Measurements from ENCODE around the gene UBASH3A.
"Not testable (repeated sequence)": the region's sequence is repeated elsewhere in the genome, so short reads cannot be mapped to it uniquely, and the experiment has no call there.

The UBASH3A gene

DNA sequence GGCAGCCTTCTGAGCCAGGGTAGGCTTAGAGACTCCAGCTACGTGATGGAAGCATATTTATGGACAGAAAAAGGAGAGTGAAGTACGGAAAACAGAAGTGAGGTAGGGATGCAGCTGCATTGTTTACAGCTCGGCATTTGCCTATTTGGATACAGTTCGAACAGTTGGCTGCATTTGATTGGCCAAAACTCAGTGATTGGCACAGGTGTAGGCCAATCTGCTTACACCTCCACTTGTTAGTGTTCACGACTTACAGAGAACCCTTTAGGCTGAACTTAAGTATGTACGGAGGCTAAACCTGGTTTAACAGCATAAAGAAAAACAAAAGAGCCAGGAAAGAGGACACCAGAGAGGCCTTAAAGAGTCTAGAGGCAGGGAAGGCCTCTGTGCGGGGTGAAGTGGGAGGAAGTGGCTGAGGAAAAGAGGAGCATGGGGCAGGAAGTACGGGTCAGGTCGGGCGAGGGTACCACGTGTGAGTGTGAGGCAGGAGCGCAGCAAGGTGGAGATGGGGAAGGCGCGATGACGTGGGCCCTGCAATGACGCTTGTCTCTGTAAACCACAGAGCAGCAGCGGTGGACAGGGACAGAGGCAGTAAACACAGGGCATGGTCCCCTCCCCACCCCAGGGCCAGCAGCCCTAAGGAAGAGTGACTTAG is 60.3 kb downstream of the UBASH3A start:
- in situ Hi-C loops (cut with MboI; ENCODE audit: low sequenced_read_pairs), result no loop called here

DNA sequence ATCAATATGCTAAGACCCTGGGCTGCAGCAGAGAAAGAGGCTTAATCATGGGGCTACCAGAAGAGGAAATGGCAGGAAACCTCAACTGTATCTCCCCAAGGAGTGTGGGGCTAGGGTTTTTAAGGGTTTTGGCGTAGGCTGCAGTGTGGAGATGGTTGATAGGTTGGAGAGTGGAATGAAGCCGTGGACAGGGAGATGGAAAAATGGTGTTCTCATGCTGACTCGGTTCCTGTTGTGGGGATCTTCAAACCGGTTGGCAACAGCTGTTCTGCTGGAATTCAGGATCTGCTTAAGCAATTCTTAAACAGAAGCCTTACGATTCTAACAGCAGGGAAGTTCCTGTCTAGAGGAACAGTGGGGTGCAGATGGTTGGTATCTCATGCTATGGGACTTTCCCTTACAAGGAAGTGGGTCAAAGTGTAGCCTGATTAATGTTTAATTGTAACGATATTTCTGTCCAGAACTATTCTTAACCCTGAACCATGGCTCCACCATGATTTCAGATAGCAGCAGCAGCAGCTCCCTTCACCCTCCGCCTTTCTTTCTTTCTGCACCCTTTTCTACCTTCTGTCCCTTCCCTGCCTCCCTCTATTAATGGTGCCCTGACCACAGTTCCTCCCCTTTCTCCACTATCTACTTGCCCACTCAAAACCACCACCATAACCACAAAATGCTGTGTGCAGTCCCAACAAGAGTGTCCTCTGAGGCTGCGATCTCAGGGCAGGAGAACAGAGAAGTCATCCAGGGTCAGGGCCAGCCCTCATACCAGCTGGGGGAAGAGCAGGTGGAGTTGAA is 61.5 kb downstream of the UBASH3A start:
- in situ Hi-C loops (cut with MboI; ENCODE audit: low sequenced_read_pairs), result no loop called here

DNA sequence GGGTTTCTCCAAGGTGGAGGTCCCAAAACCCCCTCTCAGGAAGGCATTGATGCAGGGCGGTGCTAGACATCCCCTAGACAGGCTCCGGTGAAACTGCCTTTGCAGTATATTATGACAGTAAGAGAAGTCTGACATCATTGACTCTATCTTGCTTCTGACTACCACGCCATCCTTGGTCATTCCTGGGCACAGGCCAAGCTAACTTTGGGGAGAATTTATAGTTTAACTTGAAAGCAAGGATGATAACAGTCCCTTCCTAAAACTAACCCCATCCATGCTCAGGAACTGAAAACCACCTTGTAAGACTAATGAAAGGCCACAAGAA is 62.1 kb downstream of the UBASH3A start:
- in situ Hi-C loops (cut with MboI; ENCODE audit: low sequenced_read_pairs), result no loop called here

GRCh38 chr21:42466700-42467099 is 63.0 kb downstream of the UBASH3A start:
- in situ Hi-C loops (cut with MboI; ENCODE audit: low sequenced_read_pairs), result no loop called here

DNA sequence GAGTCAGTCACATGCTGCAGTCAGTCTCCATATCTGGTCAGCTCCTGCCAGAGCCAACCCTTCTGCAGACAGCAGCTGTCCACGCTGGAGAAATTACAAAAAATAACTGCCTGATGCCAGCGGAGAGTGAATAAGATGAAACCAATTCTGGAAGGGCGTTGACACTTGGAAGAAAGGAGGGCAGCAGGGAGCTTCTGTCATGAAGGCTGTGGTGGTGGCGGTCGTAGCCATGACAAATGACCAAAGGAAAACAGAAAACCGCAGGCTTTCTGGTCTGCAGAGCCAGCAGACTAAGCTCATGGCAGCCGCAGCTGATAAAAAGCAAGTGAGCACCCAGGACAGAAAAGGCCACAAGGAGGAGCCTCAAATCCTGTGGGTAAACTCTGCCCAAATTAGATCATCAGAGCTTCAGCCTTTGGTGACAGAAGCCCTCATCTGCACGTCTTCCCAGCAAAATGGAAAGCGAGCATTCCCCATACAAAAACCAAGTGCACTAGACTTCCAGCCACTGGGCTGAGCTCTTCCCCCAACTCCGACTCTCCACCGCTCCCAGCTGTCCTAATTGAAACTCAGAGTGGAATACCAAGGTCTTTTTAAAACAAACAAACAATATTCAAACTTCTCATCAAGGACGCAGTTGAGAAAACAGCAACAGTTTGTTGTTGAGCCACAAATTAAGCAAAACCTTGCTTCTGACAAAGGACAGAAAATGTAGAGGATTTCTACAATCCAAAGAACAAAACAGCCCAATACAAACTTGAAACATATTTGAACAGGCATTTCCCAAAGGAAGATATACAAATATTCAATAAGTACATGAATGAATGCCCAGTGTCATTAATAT is 63.7 kb downstream of the UBASH3A start:
- in situ Hi-C loops (cut with MboI; ENCODE audit: low sequenced_read_pairs), result no loop called here

GRCh38 chr21:42468491-42469131 is 64.9 kb downstream of the UBASH3A start:
- in situ Hi-C loops (cut with MboI; ENCODE audit: low sequenced_read_pairs), result no loop called here

GRCh38 chr21:42469272-42469671 is 65.6 kb downstream of the UBASH3A start:
- in situ Hi-C loops (cut with MboI; ENCODE audit: low sequenced_read_pairs), result no loop called here

GRCh38 chr21:42469726-42470125 is 66.0 kb downstream of the UBASH3A start:
- in situ Hi-C loops (cut with MboI; ENCODE audit: low sequenced_read_pairs), result not testable (repeated sequence)

DNA sequence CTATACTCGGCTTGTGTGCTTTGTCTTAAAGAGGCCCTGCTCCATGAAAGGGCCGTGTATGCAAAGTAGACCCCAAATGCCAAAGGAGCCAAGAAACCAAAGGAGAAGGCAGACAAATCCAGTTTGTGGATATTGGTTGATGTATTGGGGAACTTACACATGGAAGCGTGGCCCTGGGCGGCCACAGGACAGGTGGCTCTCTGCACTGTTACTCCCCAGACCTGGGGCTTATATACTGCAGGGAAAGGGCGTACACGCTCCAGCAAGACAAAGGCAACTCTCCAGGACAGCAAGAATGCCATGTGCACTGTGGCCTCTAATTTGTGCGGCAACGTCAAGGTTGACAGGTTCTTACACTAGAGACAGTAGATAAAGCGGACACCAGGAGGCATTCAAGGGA is 67.5 kb downstream of the UBASH3A start:
- in situ Hi-C loops (cut with MboI; ENCODE audit: low sequenced_read_pairs), result no loop called here

DNA sequence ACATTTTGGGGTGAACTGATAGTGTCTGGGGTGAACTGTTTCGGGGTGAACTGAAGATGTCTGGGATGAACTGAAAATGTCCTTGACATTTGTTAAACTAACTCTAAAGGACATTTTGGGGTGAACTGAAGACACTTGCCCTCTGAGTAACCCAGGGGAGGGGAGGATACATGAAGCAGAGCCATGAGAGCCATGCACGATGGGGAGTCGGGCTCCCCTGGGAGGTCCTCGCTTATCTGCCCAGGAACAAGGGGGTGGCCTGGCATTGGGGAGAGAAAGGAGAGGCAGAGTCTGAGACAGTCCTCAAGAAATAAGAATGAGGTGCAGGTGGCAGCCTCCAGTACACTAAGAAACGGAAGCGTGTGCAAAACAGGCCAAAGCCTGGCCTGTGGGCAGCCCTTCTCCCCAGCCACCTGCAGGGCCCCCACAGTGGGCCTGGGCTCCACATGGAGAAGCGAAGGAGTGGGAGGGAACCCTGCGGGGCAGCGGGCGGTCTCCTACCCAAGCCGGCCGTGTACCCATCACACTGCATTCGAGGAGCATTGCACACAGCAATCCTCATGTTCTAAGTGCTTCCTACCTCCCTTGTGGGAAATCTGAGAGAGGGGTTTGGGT is 68.1 kb downstream of the UBASH3A start:
- in situ Hi-C loops (cut with MboI; ENCODE audit: low sequenced_read_pairs), result no loop called here

DNA sequence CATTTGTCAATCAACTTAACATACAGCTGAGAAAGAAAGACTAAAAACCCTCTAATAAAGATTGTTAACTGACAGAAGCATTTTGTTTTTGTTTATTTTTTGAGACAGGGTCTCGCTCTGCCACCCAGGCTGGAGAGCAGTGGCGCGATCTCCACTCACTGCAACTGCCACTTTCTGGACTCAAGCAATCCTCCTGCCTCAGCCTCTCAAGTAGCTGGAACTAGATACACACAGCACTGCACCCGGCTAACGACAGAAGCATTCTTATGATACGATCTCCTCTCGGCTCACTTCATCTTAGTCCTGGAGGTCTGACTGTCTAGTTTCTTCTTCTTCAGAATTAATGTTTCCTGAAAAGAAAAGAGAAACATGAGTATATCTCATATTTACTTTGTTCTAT is 68.8 kb downstream of the UBASH3A start:
- in situ Hi-C loops (cut with MboI; ENCODE audit: low sequenced_read_pairs), result no loop called here

DNA sequence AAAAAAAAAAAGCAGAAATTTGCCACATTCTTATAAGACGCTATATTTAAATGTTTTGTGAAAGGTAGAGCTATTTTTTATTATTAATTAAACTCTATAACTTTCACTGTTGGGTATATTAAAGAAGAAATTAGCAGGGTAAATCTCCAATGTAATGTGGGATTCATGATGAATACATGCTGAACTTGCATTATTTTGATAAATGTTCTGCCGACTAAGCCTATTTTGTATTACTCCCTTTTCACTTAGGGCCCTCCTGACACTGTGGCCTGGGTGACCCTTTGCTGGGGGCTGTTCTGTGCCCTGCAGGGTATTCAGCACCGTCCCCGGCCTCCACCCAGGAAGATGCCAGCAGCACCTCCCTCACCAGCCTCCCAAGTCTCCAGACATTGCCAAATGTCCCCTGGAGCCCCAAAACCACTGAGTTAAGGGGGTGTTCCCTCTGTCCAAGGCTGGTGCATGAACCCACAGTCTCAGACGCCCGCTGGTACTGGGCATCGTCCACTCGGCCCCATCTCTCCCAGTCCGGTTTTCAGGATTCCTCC is 69.9 kb downstream of the UBASH3A start:
- in situ Hi-C loops (cut with MboI; ENCODE audit: low sequenced_read_pairs), result no loop called here

DNA sequence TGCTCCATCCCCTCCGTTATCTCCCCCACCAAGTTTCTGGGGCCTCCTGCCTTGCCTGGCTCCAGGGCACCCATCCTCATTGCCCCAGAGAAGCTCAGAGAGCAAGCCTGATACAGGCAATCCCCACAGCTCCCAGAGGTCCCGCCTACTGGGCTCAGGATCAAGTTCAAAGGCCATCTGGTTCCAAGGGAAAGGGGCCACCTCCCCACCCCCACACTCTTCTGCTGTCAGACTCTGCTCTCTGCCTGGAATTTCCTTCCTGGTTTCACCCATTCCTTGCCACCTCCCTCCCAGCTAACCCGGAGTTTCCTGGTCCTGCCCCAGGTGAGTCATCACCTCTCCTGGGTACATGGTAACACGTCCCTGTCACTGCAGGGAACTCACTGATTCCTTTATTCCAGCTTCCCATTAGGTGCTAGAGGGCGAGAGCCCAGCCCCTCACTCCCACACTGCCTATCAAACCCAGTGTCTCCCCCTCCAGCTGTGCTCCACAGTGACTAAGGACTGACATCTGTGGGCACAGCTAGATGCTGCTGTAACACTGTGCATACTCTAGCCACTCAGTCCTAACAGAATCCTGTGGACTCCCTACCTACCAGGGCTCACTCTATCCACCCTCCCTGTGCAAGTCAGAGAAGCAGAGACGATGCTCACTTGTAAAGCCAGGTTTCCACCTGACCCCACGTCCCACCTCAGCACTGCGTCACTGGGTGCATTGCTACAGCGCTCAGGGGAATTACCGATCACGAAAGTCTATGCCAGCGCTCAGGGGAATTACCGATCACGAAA is 70.5 kb downstream of the UBASH3A start:
- in situ Hi-C loops (cut with MboI; ENCODE audit: low sequenced_read_pairs), result no loop called here

DNA sequence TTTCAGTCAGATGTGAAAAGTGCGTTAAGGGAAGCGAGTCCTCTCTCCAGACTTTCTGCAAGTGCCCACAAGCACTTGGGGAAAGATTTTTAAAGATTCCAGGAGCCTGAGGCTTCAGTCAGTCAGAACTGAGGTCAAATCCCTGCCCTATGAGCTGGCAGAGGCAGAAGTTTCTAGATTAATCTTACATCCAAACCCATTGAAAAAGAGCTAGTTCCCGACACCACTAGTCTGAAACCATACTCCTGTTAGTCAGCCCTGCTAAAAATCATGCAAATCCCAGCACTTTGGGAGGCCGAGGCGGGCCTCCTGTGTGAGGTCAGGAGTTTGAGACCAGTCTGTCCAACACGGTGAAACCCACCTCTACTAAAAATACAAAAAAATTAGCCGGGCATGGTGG is 71.3 kb downstream of the UBASH3A start:
- in situ Hi-C loops (cut with MboI; ENCODE audit: low sequenced_read_pairs), result no loop called here

- in situ Hi-C loops (cut with MboI; ENCODE audit: low sequenced_read_pairs), result no loop called here
Observed at GRCh38 chr21:42475526-42476387, 72.1 kb downstream of the UBASH3A start.

DNA sequence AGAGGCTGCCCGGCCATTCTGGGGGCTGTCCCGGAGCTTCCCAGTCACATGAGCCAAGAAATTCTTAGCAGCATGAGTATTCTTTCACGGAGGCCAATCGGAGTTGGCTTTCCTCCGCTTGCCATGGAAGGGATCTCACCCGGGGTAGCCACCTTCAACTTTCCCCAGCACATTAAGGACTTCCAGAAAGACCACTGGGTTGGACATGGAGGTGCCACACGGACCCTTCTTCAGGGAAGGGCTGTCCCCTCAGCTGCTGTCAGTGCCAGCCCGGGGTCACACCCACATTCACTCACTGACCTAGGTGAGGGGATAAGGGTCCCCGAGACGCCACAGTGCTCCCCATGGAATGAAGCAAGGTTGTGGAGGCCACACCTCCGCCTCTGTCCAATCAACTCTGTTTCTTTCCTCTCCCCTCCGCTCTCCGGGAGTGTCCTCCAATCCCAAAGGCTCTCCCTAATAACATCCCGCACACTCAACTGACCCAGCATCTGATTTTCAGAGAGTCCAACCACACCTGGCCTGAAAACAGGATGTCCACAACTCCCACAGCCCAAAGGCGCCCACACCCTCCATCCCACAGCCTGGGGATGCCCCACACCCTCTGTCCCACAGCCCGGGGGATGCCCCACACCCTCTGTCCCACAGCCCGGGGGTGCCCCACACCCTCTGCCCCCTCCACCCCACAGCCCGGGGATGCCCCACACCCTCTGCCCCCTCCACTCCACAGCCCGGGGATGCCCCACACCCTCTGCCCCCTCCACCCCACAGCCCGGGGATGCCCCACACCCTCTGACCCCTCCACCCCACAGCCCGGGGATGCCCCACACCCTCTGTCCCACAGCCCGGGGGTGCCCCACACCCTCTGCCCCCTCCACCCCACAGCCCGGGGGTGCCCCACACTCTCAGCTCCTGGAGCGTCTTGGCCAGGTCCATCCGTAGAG is 73.0 kb downstream of the UBASH3A start:
- in situ Hi-C loops (cut with MboI; ENCODE audit: low sequenced_read_pairs), result no loop called here

GRCh38 chr21:42478504-42478903 is 74.8 kb downstream of the UBASH3A start:
- in situ Hi-C loops (cut with MboI; ENCODE audit: low sequenced_read_pairs), result no loop called here

- in situ Hi-C loops (cut with MboI; ENCODE audit: low sequenced_read_pairs), result no loop called here
Observed at GRCh38 chr21:42479582-42479981, 75.9 kb downstream of the UBASH3A start.
